ENCODE measurements around the gene MYL6.
"Not testable (repeated sequence)": the region's sequence is repeated elsewhere in the genome, so short reads cannot be mapped to it uniquely, and the experiment has no call there.

MYL6 gene

DNA sequence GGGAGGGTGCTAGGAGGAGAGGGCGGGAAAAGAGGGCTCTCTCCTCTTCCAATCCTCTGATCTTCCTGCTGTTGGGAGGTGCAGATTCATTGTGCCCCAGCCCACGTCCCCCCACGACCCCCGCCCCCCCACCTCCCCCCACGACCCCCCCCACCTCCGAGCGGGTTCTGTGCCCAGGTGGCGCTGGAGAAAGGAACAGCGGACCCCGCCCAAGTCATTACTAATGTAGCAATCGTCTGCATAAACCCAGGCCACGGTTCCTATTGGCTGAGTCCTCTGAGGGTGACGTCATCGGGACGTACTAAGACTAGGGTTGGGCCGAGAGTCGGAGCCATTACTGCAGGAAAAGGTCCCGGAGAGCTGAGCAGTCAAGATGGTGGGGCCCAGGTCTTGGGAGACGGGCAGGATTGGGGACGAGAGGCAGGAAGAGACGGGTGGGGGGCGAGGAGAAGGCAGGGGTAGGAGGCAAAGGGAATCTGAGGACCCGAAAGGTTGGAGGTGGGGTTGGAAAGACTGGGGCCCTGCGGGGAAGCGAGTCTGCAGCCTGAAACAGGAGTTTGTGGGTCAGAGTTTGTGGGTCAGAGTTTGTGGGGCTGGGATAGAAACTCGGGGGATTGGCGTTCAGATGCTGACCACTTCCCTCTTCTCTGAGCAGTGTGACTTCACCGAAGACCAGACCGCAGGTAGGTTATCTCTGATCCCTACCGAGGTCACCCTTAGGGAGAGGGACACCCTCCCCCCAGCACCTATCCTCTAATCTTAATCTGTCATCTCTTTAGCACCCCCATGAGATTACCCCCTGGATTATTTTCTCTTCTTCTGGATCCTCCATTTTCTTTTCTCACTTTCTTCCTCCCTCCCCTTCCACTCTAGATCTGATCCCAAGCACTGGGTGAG, at the start of gene MYL6:
Gene MYL6, plus strand, starts transcription at position 331 of the 897 bp plus-strand sequence. Its CDS starts 43 bp downstream, at position 374.
- DNase-seq = peak; percentile 99

DNA sequence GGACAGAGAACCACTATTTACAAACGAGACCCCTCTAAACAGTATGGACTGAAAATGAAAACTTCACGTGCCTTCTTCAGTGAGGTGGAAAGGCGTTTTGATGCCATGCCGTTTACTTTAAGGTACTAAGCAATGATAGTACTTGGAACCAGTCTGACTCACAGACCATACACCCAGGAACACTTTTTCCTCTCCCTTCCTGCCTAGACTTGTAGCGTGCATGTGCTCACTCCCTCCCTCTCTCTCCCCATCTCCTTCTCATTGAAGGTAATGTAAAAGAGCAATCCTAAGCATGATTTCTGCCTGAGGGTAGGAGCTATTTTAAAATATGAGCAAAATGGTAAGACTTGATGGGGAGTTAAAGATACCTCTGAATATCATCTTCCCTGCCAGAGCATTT, 47.6 kb upstream of the MYL6 start:
- no peak for DNase-seq

DNA sequence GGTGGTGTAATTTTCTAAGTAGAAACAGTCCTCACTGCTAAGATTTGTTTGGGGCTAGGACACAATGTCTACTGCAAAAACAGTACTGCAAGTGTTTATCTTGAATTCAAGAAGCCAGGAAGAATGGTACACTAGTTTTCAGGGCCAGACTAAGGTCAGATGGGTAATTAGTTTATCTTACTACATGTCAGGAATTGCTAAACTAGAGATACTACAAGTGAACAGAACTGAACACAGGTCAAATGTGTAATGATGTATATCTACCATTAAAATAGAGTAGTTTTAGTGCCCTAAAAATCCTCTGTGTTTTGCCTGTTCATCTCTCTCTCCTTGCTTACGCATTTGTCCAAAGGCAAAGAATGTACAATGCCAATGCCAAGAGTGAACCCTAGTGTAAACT, 44.1 kb upstream of the MYL6 start:
- DNase-seq = no peak

DNA sequence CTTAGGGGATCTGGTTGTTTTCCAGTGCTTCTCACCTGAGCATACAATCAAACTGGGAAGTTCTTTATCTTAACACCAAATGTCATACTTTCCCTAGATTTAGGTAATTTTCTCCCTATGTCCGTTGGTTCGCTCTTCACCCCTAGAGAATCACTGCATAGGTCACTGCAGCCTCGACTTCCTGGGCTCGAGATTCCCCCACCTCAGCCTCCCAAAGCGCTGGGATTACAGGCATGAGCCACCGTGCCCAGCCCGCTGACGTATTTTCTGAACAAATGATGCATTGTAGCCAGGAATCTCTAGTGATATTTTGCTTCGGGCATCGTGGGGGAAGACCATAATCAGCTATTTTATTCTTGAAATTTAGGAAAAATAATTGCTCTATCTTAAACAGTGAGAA, 42.8 kb upstream of the MYL6 start:
- no peak for DNase-seq

DNA sequence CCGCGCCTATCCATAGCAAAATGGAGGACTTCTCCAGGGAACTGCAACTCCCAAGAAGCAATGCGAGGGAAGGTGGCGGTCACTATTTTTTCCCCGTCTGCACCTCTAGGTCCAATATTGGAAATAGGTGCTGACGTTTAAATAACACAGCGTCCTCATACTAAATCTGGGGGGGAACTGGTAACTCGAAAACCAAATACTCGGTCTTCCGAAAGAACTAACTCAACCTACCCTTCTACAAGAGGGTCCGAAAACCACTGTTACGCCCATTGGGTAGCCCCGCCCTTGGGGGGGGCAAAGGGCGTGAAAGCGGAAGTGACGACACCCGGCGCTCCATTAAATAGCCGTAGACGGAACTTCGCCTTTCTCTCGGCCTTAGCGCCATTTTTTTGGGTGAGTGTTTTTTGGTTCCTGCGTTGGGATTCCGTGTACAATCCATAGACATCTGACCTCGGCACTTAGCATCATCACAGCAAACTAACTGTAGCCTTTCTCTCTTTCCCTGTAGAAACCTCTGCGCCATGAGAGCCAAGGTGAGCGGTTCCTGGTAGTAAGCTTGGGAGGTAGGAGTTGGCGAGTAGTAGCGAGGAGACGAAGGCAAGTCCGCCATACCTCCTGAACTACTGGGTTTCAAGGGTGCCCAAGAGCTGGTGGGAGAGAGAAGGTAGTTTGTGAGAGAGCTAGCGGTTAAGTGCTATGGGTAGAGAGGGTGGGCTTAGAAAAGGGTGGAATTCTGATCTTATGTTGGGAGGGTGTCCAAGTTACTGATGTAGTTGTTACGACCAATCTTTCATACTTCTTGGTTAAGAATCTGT, 41.7 kb upstream of the MYL6 start, which contains the start of gene RPL41:
Gene RPL41, plus strand, starts transcription at position 367 of the 815 bp plus-strand sequence.
- DNase-seq = peak; percentile 96

DNA sequence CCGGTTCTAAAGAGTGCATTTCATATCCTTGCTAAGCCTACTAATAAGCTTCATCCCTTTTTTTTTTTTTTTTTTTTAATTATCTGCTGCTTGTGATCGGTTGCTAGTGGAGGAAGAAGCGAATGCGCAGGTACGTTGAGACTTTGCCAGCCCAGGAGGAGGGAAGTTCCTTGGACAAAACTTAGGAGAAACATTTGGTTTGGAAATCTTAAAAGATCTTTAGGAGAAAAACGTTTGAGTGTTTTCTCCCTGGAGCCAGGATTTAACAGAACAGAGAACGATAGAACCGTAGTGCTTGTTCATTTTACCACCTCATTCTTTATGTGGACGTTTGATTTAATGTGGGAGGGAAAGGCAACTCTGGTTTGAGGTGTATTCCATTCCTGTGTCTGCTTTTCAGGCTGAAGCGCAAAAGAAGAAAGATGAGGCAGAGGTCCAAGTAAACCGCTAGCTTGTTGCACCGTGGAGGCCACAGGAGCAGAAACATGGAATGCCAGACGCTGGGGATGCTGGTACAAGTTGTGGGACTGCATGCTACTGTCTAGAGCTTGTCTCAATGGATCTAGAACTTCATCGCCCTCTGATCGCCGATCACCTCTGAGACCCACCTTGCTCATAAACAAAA, 41.0 kb upstream of the MYL6 start:
- not testable (repeated sequence) for DNase-seq

DNA sequence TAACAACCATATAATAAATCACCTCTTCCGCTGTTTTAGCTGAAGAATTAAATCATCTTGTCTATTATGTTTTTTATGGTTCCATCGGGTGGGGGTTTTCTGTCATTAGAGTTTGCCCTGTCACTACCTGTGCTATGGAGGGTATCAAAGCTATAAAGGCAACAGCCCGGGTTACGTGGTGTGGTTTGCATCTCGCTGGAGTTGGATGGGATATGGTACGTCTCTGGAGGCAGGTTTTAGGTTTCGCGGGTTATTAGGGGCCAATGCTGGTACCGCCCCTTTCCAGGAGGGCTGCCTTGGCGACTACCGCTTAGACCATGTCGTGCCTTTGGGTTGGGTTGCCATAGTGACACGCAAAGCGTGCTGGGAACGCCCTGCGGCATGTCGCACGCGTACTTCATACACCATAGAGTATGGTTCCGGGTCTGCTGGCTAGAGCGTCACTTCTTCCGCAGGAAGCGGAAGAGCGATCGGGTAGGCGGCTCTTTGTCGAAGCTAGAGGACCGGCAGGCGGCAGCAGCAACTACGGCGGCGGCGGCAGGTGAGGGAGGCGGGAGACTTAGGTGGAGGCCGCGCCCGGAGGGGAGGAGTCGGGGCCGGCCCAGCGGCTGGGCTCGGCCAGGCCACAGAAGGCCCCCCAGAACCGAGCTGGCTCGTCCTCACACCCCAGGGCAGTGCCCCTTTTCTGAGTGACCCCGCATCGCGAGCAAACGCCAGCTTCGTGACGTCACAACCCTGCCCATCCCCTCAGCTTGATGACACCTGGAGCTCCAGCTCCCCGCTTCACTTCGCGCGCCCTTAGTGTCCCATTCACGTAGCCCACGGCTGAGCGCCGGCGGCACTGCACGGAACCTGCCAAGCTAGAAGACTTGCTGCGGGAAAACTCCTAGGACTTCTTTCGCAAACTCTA, 40.1 kb upstream of the MYL6 start, which contains the start of gene ZC3H10:
Gene ZC3H10, plus strand, starts transcription at position 489 of the 910 bp plus-strand sequence. CDS start 2,297 bp downstream, outside the sequence.
- DNase-seq = peak; percentile 99

DNA sequence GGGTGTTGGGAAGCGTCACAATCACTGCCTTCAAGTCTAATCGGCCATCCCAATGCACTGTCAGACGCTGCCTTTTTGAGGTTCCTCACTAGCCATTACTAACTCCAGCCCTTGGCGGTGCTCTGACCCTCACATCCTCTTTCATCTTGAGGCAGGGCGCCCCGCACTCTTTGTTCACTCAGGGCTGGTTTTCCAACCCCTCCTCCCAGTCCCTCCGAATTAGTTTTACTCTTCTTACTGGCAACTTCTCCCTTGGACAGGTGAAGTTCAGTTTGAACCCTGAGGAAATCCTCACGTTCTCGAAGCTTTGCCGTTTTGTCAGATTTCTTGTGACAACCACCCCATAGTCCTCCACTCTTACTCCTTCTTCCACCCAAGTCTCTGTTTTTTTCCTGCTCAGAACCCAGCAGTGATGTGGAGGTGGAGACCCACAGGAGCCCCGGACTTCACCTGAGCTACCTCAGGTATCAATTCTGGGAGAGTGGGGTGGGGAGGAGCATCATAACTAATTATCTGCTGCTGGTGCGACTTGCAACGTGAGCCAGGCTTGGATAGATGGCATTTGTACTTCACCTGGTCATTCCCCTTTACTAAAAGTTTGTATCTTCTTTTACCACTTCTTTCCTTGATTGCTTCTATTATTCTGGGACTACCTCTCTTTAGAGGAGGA, 39.3 kb upstream of the MYL6 start:
- no peak for DNase-seq

DNA sequence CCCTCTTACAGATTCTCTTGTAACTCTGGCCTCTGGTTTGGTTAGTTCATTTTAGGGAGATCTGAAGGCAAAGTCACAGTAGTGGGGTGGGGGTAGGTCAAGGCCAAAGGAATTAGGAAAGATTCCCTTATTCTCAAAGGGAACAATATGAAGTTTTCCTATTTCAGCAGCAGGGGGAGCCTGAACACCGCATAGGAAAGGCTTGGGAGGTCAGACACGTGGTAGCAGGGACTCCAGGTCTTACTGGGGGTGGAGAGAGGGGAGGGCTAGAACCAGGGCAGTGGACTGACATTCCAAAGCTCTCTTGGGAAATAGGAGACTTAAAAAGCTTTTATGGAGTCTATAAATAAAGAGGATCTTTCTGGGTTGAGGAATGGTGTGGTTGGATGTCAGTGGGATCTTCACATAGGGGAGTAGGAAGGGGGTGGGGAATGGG, 38.8 kb upstream of the MYL6 start:
- peak; percentile 61 for DNase-seq

DNA sequence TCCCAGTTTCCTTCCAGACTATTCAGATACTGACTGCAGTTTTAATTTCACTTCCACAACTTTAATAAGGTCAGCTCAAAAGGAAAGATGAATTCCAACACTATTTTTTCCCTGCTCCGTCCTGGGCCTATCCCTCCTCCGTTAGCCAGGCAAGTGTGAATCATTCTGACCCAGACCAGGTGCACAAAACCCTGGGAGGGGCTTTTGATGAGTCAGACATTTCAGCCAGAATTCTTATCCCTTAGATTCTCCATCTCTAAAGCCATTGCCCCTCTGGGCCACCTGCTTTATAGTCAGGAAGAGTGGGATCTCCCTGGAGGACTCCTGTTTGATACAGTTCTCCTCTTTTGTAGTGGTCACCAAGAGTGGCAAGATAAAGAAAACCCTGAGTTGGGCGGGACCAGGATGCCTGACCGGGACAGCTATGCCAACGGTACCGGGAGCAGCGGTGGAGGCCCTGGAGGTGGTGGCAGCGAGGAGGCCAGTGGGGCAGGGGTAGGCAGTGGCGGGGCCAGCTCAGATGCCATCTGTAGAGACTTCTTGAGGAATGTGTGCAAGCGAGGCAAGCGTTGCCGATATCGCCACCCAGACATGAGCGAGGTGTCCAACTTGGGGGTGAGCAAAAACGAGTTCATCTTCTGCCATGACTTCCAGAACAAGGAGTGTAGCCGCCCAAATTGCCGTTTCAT, 37.9 kb upstream of the MYL6 start:
- no peak for DNase-seq

DNA sequence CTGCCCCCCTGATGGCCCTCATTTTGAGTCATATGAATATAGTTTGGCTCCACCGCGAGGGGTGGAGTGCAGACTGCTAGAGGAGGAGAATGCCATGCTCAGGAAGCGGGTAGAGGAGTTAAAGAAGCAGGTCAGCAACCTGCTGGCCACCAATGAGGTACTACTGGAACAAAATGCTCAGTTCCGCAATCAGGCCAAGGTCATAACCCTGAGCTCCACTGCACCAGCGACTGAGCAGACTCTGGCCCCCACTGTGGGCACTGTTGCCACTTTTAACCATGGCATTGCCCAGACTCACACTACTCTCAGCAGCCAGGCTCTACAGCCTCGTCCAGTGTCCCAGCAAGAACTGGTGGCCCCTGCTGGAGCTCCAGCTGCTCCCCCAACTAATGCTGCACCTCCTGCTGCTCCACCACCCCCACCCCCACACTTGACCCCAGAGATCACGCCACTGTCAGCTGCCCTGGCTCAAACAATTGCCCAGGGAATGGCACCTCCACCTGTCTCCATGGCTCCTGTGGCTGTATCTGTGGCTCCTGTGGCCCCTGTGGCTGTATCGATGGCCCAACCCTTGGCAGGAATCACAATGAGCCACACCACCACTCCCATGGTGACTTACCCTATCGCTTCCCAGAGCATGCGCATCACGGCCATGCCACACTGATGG, 36.8 kb upstream of the MYL6 start:
- no peak for DNase-seq

DNA sequence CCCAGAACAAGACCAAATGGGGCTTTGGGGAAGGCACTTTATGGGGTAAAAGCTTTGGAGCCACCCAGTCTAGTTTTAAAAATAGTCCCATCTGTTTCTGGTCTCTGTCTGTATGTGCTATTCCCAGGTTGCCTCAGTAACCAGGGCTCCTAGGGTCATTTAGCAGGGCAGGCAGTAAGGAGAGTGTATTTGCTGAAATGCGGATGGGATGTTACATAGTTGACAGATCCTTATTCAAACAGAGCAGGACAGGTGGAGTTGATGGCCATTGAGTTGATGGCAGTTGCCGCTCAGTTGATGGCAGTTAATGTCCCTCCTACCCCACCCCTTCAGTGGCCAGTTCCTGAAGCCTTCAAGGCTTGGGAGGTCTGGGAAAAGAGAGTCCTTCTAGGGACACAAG, 35.5 kb upstream of the MYL6 start:
- DNase-seq = no peak

DNA sequence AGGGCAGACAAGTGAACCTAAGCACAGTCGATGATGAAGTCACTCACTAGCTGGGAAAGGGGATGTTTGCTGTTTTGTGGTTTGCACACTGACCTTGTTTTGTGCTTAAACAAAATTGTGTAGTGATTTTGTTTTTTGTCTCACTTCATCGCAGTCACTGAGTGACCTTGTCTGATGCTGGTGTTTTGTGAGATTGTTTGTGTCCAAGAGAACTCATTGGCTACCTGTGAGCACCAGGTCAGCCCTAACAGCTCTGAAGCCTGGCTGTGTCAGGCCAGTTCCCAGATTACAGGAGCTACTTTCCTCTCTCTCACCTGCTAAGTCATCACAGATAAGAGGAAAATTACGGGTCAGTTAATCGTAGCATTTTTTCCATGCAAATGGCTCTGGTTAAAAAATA, 34.0 kb upstream of the MYL6 start:
- DNase-seq = no peak

DNA sequence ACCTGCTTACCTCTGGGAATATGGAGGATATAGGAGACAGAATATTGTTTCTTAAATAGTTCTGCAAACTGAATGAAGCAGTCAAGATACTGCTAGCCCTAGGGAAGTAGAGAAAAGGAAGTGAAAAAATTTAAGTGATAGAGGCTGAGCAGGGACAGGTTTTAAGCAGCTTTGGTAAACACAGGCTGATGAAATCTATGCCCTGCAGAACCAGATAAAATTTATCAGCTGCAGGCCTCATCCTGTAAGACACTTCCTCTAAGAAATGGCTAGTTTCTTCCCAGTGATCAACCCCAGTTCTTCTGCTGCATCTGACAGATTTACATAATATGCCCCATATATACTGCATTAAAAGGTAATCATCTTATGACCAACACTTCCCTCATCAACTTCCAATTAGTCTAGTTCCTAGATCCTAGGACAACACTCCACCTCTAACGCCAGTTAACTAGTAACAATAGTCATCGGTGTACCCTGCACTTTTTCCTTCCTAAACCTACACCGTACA, 31.4 kb upstream of the MYL6 start:
- no peak for DNase-seq

DNA sequence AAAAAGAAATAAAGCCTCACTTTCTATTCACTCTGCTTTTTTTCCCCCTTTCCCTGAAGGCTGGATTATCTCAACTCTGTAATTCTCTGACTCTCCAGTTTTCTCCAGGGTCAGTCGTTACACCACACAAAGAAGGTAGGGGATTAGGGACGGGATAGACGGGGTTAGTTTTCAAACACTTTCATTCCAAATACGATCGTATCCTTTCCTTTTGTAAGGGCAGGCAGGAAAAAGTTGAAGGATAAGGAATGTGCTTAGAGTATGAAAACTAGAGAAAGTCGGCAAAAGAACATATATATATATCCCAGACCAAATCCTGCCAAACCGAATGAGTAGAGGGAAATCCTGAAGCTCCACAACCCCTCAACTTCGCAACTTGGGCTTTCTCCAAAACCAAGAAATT, 30.7 kb upstream of the MYL6 start:
- DNase-seq = no peak

DNA sequence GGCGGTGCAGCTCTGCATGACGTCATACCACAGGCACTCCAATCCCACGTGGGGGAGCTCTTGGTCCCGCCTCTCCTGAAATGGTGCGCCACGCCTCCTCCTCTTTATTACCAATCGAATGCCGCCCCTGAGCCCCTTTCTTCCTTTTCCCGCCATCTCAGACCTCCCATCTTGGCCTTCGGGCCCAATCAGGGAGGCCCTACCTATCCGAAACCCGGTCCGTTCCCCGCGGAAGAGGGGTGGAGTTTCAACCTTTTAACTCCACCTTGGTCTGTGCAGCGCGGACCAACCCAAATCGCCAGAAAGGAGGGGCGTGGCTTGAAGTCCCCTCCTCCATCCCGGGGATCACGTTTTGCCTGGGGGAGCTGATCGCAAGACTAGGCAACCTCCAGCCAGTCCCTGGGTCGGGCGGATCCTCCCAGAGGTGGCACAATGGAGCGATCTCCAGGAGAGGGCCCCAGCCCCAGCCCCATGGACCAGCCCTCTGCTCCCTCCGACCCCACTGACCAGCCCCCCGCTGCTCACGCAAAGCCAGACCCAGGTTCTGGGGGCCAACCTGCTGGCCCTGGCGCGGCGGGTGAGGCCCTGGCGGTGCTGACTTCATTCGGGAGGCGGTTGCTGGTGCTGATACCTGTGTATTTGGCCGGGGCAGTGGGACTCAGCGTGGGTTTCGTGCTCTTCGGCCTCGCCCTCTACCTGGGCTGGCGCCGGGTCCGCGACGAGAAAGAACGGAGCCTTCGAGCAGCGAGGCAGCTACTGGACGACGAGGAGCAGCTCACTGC, 30.1 kb upstream of the MYL6 start, which contains the start of gene ESYT1:
Gene ESYT1, plus strand, starts transcription at position 380 of the 782 bp plus-strand sequence. Its CDS starts 53 bp downstream, at position 433.
- DNase-seq = peak; percentile 97

DNA sequence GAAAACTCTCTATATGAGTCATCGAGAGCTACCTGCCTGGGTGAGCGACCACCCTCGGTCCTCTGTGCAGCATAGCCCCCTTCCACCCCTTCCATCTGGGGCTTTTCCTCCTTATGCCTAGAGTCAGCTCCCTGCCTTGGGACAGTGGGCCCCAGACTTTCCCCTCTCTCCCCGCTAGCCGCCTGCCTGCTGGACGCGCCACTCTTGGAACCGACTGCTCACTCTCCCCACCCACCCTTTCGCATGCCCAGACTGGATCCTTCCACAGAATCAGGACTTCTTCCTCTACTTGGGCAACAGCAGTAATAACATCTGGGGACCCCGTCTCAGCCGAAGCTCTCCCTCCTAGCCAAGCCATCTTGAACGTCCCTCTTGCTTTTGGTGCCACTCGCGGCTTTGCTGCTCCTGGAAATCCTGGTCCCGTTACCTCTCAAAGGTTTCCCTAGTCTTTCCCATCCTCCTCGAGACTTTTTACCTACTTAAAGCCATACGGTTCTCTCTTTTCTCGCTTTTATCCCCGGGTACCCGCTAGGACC, 29.4 kb upstream of the MYL6 start:
- DNase-seq = no peak

DNA sequence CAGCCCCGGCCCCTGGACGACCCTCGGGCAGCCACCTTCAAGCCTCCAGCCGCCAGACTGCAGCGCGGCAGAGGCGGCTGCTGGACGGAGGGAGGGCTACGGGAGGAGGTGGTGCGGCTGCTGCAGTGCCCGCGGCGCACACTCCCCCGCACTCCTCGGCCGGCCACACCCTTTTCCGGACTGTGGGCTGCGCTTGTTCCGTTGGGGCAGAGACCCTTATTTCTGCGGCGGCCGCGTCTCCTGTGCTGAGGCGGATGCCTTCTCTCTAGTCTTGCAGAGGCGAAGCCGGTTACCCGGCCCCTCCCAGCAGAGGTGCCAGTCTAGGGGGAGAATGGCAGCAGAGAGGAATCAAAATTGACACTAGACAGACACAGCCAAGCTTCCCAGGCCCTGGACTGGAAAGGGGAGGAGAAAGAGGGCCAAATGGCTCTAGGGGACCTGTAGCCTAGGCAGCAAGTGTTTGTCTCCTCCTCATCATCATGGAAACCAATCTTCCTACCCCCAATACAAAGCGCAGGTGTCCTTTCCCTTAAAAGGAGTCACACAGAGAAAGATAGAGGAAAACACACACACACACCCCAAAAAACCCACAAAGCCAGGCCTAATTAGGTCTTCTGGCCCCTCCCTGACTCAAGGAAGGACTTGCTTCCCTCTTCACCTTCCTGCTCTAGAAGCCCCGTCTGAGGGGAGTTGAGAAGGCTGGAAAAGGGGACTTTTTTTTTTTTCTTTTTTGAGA, 28.8 kb upstream of the MYL6 start:
- DNase-seq = no peak
